HFF-Myc (cell line): ENCODE measurements around the gene GPR132.

ENCODE experiments used
- DNase-seq: peaks from one replicate; pipeline ENCODE4 v3.0.0-alpha.2; 2011; ENCODE audit warnings: low read depth; ENCODE audit errors: extremely low read depth
- H3K4me3 ChIP-seq: replicated peaks from 2 replicates; pipeline ENCODE4 v1.5.1; 2011; ENCODE audit warnings: low read depth, mild to moderate bottlenecking, control low read depth, low read length
- TF ChIP-seq, protein P1 (sequence below): IDR thresholded peaks from 2 replicates; pipeline ENCODE4 v1.5.1; 2012; ENCODE audit warnings: mild to moderate bottlenecking, low read depth, low read length, control low read depth; ENCODE audit errors: missing control alignments

The GPR132 gene

DNA sequence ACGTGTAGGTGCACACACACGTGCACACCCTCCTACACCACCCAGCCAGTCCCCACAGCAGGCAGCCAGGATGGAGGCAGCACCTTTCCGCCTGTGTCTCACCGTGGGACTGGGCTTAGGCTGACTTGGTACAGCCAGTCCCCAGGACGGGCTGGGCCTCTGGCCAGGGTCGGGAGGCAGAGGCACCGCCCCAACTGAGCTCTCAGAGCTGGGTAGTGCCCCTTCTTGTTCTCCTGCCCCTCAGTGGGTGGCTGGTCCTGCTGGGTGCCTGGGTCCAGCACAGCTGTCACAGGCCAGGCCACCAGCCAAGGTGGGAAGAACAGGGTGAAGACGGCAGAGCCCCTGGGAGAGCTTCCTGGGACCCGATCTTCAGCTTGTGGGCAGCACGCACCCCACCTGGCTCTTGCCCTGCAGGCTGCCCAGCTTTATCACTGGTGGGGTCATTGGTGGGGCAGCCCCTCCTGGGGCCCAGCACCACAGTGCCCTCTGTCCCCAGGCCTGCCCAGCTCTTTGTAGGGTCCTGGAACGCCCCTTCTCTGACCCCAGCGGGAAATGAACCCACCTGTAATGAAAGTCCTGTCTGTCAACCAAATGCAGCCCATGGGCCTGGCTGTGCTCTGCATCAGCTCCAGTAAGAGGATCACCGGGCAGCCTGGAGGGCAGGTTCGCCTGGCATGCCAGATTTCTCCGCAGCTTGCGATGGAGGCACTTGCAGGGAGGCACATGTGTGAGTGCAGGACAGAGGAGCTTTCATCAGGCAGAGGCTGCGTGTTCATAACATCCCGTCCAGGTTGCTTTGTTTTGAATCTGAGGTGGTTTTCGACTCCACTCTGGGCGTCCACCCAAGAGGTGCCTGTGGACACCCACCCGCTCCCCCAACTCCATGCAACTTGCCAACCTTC, 59.0 kb downstream of the GPR132 start:
- DNase-seq = no peak
- TF ChIP-seq, protein P1, sequence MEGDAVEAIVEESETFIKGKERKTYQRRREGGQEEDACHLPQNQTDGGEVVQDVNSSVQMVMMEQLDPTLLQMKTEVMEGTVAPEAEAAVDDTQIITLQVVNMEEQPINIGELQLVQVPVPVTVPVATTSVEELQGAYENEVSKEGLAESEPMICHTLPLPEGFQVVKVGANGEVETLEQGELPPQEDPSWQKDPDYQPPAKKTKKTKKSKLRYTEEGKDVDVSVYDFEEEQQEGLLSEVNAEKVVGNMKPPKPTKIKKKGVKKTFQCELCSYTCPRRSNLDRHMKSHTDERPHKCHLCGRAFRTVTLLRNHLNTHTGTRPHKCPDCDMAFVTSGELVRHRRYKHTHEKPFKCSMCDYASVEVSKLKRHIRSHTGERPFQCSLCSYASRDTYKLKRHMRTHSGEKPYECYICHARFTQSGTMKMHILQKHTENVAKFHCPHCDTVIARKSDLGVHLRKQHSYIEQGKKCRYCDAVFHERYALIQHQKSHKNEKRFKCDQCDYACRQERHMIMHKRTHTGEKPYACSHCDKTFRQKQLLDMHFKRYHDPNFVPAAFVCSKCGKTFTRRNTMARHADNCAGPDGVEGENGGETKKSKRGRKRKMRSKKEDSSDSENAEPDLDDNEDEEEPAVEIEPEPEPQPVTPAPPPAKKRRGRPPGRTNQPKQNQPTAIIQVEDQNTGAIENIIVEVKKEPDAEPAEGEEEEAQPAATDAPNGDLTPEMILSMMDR = no peak
- H3K4me3 ChIP-seq = no peak overlapping the region

- DNase-seq = no peak
- H3K4me3 ChIP-seq = no peak overlapping the region
- TF ChIP-seq, protein P1 = no peak
These were observed 59.8 kb downstream of the GPR132 start for GRCh38 chr14:105005329-105005928.
